NOMO-1 treated with dmso at 0.1 percent for 144 hours (cell line): ENCODE data around the gene ENO3.
A peak's percentile ranks its signal among the peaks of the same experiment; 100 is the strongest.

Experiments
- DNase-seq: peaks from one replicate; lab custom pipeline; 2025; ENCODE audit not compliant: unreplicated experiment; lab: John Stamatoyannopoulos, UW

Gene ENO3

GRCh38 chr17:4972752-4973151 is 21.8 kb downstream of the ENO3 start:
- DNase-seq = no peak

- DNase-seq = no peak
Measured at GRCh38 chr17:4973256-4974114, 22.6 kb downstream of the ENO3 start.

- no peak for DNase-seq
Measured at GRCh38 chr17:4974115-4974670, 23.3 kb downstream of the ENO3 start.

- peak; percentile 60 for DNase-seq
Measured at GRCh38 chr17:4978726-4979125, 27.8 kb downstream of the ENO3 start.

- DNase-seq = no peak
Measured at GRCh38 chr17:4980644-4981216, 29.8 kb downstream of the ENO3 start.

- no peak for DNase-seq
Measured at GRCh38 chr17:4982305-4982704, 31.4 kb downstream of the ENO3 start.

GRCh38 chr17:4986403-4986802 is 35.5 kb downstream of the ENO3 start:
- no peak for DNase-seq

GRCh38 chr17:4986951-4987766 is 36.2 kb downstream of the ENO3 start, which contains the start of gene CAMTA2:
Gene CAMTA2, minus strand, starts transcription at chr17:4987675. Its CDS starts 1,453 bp downstream, at chr17:4986222.
- DNase-seq = peak; percentile 72

GRCh38 chr17:4987767-4988567 is 37.0 kb downstream of the ENO3 start:
- no peak for DNase-seq

- DNase-seq = no peak
Measured at GRCh38 chr17:4994081-4994595, 43.2 kb downstream of the ENO3 start.

GRCh38 chr17:4997302-4998026 is 46.5 kb downstream of the ENO3 start, which contains the start of the genes INCA1 and KIF1C:
Gene INCA1, minus strand, starts transcription at chr17:4997522. Its CDS starts 3,085 bp downstream, at chr17:4994437.
Gene KIF1C, plus strand, starts transcription at chr17:4997950. Its CDS starts 2,297 bp downstream, at chr17:5000247.
- DNase-seq = peak; percentile 89

- no peak for DNase-seq
Measured at GRCh38 chr17:4998027-4998731, 47.3 kb downstream of the ENO3 start.

- DNase-seq = no peak
Measured at GRCh38 chr17:4998732-4999429, 48.0 kb downstream of the ENO3 start.

- DNase-seq = no peak
Measured at GRCh38 chr17:4999430-5000093, 48.6 kb downstream of the ENO3 start.

- DNase-seq = no peak
Measured at GRCh38 chr17:5000237-5000639, 49.3 kb downstream of the ENO3 start.

GRCh38 chr17:5002121-5002788 is 51.3 kb downstream of the ENO3 start:
- no peak for DNase-seq
